Peyer's patch (tissue), 4 donors: ENCODE measurements around the gene ZBED1.

Experiments
- POLR2A ChIP-seq, 2 donors: fragments of 450-650 bp; IDR thresholded peaks; one replicate each; pipeline ENCODE4 v1.5.1; 2017; ENCODE audit warnings: antibody characterized with exemption in 2 of 2, mild to moderate bottlenecking in 2 of 2, moderate library complexity in 2 of 2
- TF ChIP-seq, protein P1 (sequence below), 6 experiments: fragments of 450-650 bp in 4 of 6; fragments of 200-600 bp in 2 of 6; sonication (generic) in 1 of 6; IDR thresholded peaks; one replicate each; pipeline ENCODE4 v1.5.1; 2017 to 2019; ENCODE audit warnings: antibody characterized with exemption in 6 of 6, mild to moderate bottlenecking in 3 of 6, moderate library complexity in 1 of 6

DNA sequence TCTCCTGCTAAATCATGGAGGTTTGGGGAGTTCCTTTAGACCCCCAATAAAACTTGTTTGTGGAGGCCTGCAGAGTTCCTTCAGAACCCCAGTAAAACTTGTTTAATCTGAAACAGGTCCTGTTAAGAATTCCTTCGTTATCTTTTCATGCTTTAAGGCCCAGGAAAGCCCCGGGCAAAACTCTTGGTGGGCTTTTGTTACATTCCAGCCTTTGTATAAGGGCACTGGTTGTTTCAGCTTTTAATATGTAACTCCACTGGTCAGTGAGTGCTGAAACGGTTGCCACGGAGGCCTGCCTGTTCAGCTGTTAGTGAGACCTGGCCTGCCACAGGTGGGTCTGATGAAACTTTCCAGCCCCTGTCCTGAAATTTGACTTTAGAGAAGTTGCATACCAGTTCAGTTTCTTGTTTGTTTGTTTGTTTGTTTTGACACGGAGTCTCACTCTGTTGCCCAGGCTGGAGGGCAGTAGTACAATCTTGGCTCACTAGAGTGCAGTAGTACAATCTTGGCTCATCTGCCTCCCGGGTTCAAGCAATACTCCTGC lies 12.4 kb upstream of the ZBED1 start:
- TF ChIP-seq POLR2A (IDR thresholded peaks at IDR 0.05): no peak
- TF ChIP-seq, protein P1, sequence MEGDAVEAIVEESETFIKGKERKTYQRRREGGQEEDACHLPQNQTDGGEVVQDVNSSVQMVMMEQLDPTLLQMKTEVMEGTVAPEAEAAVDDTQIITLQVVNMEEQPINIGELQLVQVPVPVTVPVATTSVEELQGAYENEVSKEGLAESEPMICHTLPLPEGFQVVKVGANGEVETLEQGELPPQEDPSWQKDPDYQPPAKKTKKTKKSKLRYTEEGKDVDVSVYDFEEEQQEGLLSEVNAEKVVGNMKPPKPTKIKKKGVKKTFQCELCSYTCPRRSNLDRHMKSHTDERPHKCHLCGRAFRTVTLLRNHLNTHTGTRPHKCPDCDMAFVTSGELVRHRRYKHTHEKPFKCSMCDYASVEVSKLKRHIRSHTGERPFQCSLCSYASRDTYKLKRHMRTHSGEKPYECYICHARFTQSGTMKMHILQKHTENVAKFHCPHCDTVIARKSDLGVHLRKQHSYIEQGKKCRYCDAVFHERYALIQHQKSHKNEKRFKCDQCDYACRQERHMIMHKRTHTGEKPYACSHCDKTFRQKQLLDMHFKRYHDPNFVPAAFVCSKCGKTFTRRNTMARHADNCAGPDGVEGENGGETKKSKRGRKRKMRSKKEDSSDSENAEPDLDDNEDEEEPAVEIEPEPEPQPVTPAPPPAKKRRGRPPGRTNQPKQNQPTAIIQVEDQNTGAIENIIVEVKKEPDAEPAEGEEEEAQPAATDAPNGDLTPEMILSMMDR (IDR thresholded peaks at IDR 0.05): no peak
